T-helper 2 cell (primary cell): ENCODE data around the gene FTO.
"Not testable (repeated sequence)": the region's sequence is repeated elsewhere in the genome, so short reads cannot be mapped to it uniquely, and the experiment has no call there.

Experiments
- DNase-seq, 5 experiments: peaks; one replicate each; pipeline versions ENCODE4 v3.0.0 to v3.0.0-alpha.2; 2012 to 2022

FTO gene

DNA sequence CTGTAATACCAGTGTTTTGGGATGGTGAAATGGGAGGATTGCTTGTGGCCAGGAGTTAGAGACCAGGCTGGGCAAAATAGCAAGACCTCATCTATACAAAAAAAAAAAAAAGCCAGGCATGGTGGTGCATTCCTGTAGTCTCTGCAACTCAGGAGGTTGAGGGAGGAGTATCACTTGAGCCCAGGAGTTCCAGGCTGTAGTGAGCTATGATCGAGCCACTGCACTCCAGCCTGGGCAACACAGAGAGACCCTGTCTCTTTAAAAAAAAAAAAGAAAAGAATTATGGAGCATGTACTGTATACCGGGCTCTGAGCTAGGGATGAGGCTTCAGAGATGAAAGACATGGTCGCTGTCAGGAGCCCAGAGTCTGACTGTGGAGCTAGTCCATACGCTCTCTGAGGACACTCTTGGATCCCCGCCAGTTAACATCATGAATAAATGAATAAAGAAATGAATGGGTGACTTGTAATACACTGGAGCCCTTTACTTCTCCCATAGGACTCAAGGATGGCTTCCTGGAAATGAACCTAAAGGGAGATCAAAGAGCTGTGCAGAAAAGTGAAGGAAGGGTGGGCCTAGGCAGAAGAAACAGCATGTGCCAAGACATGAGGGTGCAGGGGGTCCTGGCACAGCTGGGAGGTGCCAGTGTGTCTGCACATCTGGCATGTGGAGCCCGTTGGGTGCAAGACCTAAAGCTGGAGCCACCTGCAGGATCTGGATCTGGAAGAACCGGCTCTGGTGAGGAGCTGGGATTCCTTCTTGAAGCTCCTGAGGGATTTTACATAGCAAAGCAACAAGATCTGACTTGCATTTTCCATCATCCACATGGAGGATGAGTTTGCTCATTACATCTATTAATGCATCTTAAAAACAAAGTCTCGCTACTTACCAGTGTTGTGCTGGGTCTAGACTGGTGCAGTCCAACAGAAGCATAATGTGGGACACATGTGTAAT, 462.2 kb downstream of the FTO start:
- DNase-seq, result no peak

DNA sequence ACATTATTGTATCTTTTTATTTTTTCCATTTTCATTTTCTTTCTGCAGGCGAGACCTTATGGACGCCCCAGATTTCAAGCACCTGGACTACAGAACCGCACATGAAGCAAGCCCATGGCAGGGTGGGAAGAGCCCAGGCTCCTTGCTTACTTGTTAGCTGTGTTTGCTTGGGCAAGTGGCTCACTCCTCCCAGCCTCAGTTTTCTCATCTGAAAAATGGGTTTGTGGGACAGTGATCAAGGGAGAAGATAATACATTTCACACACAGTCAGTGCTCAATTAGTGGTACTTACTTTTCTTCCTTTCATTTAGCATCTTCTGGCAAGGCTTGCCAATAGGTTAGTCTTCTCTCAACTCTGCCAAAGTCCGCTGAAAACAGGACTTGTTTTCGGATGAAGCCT, 465.2 kb downstream of the FTO start:
- no peak for DNase-seq

DNA sequence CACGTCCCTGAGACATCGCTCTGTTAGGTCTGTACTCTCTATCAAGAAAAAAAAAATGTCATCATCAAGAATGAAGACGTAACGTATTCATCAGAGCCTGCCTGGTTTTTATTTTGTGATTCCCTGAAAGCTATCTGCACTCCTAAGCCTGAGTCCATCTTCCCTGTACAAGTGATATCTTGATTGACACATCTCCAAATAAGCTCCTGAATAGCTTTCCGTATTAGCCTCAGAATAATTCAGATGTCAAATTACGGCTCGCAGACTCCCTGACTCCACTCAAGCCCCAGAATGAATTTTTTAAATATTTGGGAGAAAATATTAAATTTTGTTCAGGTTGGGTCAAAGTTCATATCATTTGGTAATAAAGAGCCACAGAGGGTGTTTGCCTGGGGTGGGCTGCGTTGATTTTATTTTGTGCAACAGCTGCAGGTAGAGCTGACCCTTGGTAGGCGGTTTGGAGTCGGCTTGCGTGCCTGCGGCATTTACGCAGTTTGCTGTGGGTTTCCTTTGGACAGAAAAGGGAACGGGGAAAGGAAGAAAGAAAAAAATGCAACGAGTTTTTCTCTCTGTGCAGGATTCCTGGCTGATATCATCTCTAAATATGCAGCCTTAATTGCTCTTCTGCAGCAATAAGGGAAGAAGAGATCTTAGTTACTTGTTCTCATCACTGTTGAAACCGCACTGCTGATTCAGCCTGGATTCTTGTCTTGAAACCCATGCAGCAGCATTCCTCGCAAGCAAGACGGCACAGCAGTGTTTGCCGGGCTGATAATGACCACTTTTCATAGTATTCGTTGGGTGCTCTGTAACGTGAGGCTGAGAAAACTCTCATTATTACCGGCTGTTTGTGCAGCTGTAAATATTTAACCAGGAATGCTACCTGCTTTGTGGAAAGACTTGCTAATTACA, 467.9 kb downstream of the FTO start:
- DNase-seq, result peak in 1 of 5 experiments; percentile 7

DNA sequence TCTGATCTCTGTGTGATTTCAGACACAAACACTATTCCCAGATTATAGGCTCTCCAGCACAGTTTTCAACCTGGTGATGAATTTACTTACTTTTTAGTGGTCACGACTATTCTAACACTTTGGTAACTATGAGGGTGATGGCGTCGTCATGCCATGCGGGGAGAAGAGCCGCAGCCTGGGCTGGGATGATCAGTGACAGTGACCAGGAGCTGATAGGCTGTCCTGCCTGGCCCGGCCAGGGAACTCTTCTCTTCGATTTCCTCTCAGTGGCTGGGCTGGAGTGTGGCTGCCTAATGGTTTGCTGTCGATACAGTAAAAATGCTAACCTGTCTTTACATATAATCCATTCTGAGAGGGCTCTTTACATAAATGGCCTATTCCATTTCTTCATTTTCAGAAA, 469.5 kb downstream of the FTO start:
- DNase-seq, result no peak

DNA sequence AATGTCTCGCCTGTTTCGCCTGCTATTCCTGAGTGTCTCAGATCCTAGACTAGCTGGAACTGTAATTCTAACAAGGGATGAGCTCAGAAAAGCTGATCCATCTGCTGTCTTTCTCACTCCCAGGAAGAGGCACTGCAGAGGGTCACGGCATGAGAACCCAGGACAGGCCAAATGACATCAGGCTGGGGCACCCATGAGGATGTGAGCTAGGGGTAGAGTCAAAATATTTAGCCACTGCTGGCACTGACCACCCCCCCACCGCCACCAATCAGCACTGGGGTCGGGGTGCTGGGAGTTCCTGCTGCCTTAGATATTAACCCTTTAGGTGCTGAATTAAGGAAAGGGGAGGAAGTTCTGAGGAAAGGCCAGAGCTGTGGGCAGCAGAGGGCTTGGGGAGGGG, 470.2 kb downstream of the FTO start:
- no peak for DNase-seq

DNA sequence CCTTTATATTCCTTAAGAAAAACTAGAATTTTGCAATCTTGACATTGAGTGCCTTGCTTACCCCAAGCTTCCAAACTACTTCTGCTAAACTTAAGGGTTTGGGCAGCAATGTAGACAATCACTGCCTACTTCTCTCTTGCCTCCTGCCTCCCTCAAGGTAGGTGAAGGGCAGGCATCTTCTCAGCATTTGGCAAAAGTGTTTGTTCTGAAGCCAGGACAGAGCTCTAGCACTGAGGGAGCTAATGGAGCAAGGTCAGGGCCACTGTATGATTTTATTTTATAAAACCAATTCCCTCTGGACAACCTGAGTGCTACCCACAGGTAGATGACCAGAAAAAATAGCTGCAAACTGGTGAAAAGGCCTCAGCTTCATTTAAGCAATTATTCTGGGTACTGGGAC, 470.8 kb downstream of the FTO start:
- no peak for DNase-seq

DNA sequence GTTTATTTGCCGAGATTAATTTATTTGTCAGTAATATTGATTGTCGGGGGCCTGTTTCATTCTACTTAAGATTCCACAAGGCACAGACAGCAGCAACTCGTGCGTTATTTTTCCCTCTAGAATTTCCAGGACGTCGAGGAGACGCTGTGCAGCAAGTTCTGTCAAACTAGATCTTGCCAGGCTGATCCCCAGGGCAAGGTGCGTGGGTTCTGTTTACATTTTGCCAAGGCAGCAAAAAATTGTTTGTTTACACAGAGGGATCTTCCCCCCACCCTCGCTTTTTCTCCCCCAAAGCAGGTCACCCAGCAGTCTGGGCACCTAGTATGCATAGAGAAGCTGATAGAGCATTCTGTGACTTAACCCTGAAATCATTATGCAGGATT, 471.2 kb downstream of the FTO start:
- DNase-seq, result no peak

DNA sequence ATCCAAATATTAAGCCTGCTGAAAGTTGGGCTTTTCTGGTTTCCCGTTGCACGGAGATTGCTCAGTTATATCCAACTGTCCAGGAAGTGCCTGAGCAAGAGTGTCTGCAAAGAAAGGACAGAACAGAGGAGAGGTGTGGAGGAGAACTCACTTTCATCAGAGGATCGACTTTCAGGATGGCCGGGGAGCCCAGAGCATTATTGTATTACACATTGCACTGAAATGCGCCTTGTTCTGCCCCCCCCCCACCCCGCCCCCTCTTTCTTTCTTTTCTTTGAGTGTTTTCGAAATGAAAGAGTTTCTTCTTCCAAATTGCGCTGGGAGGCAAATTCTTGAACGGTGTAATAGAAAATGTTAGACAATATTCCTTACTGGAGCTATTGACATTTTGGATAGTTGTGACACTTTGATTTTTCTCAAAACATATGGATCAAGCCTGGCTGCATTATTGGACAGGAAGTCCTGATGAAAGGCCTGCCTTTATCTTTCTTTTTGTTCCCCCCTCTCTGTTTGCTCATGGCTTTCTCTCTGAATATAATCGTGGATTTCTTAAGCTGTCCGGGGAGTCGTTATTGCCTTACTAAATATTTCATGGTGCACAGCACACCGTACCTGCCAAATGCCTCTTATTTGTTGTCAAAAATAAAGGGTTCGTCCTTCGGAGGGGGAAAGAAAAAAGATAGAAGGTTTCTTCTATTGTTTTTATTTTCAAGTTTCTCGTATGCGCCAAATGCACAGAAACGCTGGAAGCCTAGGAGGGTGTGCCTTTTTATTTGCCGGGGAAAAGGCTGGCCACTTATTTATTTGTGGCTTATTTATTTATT, 471.8 kb downstream of the FTO start:
- no peak for DNase-seq

DNA sequence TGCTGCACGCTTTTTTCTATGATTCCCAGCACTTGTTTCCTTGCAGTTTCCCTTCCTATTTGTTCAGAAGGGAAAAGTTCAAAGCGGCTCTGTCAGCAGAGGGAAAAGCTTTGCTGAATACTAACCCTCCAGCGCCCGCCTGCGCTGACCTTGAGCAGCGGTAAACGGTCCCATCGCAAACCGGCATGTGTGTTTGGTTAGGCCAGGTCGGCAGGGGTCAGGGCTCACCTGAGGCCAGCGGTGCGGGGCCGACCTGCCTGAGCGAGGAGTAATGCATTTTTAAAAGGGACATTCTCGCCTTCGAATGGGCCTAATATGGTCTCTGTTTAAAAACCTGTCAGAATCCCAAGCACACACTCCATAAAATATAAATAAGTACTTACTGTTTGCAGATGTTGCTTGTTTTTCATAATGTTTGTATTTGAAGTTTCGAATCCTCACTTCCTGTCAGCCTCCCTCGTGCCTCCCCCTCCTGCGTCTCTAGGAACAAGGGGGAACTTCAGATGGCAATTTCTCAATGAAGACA, 472.5 kb downstream of the FTO start:
- DNase-seq, result no peak

DNA sequence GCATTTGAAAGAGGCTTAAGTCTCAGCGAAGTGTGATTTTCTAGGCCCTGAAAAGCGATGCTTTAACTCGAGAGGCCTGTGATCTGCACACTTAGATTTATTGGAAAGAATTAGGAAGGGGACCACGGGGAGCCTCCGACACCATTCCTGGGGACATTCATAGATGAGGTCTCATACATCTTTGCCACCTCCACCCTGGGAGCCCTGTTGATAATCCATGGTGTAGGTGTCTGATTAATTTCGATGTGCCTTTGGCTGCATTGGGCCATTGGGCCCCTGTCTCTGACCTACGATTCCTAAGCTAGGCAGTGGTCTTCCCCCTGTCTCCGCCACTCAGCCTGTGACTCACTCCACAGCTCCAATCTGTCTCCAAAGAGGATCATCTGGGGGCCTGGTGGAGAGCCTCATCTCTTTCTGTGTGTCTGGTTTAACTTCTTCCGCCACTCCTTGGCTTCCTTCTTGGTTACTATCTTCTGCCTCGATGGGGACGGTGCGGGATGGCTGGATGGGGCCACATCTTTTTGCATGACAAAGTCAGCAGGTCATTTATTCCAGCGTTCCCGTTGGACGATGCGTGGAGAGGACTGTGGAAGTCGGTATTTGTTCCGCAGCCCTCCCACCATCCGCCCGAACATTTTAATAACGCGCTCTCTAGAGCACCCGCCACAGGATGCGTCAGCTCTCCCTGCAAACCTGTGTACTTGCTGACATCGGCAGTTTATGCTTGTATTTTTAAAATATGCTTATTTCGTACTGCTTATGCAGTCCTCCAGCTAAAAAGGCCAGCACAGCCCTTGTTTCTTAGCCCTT, 473.3 kb downstream of the FTO start:
- no peak for DNase-seq

DNA sequence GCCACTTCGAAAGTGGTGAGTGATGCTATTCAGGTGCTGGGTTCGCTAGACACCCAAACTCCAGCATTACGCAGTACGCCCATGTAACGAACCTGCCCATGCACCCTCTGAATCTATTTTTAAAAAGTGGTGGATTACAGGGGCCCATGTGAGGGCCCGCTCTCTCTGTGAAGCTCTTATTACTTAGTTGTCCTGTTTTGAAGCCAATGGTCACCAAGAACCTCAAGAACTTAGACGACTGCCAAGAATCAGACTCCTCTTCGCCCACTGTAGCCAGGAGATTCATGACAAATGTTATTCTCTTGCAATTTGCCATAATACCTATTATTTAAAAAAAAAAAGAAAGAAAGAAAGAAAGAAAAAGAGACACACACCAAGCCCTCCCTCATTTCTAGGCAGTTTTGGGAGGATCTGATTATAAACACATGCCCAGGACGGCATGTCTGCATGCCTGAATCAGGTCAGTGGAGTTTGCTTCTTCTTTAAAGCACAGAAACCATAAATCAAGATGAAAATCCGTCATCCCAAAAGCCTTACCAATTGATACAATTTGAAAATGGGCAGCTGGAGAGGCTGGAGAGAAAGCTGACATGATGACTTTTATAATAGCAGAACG, 474.0 kb downstream of the FTO start:
- DNase-seq, result no peak

DNA sequence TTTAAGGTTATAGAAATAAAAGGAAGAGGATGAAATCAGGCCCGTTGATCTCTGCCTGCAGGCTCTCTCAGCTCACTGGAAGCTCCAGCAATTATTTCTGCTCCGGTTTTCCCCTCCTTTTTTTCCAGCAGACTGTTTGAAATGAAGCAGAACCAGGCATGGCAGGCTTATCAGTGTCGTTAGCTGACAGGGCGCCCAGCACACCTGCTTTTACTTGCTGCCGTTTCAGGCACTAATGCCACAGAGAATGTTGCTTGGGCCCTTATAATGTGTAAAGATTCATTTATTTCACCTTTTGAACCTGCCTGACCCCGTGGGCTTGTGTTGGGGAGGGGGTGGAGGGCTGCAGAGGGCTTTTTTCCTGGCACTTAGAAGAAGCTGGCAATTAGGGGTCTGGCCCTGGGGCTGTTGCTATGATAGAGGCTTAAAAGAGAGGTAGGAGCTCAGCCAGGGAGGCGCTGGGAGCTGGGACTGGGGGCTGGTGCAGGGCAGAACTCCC, 474.6 kb downstream of the FTO start:
- no peak for DNase-seq

DNA sequence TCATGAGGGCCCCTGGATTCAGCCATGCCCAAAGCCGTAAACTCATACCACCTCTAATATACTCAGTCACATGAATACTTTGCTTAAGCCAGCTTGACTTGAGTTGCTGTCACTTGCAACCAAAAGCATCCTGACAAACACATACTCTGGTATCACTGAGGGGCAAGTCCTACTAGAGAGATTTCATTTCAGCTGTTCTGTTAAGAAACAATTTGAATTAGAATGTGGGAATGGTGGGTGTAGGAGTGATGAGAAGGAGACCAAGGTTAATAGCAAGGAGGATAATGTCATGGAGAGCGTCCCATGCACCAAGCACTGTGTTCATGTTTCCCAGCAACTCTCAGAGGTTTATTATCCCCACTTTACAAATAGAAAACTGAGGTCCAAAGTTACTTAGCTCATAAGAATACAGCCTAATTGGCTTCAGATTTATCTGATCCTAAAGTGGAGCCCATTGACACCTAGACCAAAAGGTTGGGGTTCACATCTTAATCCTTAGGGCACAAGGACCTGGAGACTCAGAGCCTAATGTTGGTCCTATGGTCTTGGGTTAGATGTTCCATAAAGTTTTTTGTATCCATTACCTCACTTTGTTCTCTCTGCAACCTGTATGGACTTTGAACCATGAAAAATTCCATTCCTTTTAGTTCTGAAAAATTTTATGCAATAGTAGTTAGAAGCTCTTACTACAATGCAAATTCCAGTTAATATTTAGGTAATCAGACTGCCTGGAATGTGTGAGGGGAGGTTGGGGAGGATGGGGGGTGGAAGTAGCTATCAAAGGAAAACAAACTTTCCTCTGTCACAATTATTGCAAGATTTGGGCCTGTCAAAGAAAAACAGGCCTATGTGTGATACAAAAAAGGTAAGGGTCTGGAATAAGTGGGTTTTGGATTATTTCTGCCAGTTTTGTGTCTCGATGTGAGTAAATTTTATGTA, 476.7 kb downstream of the FTO start:
- DNase-seq, result no peak

DNA sequence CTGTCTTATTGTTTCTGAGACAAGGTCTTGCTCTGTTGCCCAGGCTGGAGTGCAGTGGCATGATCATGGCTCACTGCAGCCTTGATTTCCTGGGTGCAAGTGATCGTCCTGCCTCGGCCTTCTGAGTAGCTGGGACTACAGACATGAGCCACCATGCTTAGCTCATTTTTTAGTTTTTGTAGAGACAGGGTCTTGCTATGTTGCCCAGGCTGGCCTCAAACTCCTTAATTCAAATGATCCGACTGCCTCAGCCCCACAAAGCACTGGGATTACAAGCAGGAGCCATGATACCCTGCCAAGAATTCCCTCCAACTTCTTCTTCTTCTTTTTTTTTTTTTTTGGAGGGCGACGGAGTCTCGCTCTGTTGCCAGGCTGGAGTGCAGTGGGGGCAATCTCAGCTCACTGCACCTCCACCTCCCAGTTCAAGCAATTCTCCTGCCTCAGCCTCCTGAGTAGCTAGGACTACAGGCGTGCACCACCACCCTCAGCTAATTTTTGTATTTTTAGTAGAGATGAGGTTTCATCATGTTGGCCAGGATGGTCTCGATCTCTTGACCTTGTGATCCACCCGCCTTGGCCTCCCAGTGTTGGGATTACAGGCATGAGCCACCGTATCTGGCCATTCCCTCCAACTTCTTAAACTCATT, 477.9 kb downstream of the FTO start:
- not testable (repeated sequence) for DNase-seq

DNA sequence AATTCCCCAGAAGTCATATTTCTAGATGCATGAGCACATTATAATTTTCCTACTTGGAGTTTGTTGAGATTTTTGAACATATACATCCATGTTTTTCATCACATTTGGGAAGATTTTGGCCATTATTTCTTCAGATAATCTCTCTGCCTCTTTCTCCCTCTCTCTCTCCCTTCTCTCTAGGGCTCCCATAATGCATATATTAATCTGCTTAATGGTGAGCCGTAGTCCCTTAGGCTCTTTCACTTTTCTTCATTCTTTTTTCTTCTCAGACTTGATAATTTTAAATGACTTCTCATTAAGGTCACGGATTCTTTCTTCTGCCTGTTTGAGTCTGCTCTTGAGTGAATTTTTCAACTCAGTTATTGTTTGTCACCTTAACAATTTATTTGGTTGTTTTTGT, 481.1 kb downstream of the FTO start:
- no peak for DNase-seq

DNA sequence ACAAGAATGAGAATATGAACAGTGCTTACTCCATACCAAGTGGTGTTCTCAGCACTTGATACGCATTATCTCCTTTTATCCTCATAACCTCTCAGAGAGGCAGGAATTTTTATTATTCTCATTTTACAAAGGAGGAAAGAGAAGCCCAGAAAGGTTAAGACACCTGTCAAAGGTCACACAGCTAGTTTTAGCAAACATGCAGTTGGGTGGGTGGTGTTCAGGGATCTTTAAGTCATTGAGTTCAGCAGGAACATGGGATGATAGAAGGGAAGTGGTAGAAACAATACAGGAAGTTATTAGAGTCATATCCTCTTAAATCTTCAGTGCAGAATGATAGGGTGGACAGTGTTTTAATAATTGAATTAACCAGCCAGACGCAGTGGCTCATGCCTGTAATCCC, 487.2 kb downstream of the FTO start:
- no peak for DNase-seq

DNA sequence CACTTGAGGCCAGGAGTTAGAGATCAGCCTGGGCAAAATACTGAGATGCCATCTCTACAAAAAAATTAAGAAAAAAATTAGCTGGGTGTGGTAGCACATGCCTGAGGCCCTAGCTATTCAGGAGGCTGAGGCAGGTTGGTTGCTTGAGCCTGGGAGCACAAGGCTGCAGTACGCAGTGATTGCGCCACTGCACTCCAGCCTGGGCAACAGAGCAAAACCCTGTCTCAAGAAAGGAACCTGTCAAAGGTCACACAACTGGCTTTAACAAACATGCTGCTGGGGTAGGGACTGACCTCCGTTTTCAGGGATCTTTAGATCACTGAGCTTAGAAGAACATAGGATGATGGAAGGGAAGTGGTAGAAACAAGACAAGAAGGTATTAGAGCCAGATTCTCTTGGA, 487.6 kb downstream of the FTO start:
- no peak for DNase-seq

DNA sequence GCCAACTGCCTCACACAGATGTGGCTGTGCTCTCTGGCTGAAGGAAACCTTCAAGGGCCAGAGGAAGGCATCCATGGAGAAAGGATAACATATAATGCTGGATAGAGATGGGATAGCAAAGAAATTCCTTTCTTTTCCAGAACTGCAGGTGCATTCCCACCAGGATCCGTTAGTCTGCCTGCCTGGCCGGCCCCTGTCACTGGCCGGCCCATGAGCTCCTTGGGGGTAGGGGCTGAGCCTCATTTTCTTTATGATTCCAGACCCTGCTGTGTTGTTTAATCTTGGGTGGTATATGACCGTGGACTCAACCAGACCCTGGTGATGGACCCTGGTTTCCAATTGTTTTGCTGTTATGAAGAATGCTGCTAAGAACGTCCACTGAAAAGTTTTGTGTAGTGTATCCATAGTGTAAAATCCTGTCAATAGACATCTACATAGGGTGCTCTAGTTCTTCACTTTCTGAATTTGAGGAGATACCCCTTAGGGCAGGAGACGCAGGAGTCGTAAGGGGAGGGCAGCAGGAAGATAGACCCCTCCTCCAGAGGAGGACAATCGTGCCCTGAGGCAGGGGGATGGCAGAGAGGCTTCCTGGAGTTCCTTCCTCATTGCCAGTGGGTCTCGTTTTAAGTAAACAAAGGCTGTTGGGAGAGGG, 489.2 kb downstream of the FTO start:
- DNase-seq, result no peak
